GM21447 (cell line): ENCODE results near the gene FNDC3A.
"Not testable (repeated sequence)": the region's sequence is repeated elsewhere in the genome, so short reads cannot be mapped to it uniquely, and the experiment has no call there.

Source experiments
- ATAC-seq: cut with Tn5 transposase; IDR thresholded peaks from one replicate; pipeline ENCODE4 v1.9.1; 2021; ENCODE audit not compliant: unreplicated experiment

FNDC3A gene

DNA sequence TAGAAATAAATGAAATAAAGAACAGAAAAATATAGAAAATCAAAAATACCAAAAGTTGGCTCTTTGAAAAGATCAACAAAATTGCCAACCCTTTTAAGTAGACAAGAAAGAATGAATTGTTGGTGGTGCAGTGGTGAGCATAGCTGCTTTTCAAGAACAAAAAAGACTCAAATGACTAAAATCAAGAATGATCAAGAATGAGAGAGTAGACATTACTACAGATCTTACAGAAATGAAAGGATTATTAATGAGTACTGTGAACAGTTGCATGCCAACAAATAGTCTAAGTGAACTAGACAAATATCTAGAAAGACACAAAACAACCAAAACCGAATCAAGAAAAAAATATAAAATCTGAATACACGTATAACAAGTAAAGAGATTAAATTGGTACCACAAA, 53.9 kb downstream of the FNDC3A start:
- ATAC-seq, result no peak

DNA sequence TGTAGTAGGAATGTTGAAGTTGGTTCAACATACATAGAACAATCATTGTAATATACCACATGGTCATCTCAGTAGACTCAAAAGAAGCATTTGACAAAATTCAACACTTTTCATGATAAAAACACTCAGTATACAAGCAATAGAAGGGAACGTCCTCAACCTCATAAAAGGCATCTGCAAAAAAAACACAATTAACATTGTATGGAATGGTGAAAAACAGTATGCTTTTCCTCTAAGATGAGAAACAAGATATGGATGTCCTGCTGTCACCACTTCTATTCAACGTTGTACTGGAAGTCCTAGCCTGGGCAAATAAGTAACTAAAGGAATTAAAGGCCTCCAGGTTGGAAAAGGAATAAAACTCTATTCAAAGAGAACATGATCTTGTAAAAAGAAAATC, 54.5 kb downstream of the FNDC3A start:
- no peak for ATAC-seq

DNA sequence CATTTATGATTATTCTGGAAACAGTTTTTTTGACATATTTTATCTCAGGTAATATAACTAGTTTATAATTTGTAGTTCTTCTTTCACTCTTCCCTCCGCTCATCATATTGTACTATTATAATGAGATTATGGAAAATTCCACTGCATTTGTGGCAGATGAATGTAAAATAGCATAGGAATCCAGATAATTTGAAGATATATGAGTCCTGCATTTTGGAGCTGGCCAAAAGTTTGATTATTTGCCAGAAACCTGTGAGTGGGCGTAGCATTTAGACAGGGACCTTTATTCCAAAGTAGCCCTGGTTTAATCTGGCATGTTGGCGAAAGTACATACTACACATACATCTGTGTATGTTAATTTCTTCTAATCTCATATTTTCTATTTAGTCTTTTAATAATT, 65.2 kb downstream of the FNDC3A start:
- ATAC-seq, result no peak

DNA sequence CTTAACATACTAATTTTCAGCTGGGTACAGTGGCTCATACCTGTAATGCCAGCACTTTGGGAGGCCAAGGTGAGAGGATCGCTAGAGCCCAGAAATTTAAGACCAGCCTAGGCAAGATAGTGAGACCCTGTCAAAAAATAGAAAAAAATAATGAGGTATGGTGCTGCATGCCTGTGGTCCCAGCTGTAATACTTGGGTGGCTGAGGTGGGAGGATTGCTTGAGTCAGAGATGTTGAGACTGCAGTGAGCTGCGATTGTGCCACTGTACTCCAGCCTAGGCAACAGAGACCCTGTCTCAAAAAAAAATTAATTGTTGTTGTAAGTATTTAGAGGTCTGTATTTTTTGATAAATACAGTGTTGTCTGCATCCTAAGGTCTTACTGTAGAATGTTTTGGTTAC, 66.8 kb downstream of the FNDC3A start:
- ATAC-seq, result no peak

DNA sequence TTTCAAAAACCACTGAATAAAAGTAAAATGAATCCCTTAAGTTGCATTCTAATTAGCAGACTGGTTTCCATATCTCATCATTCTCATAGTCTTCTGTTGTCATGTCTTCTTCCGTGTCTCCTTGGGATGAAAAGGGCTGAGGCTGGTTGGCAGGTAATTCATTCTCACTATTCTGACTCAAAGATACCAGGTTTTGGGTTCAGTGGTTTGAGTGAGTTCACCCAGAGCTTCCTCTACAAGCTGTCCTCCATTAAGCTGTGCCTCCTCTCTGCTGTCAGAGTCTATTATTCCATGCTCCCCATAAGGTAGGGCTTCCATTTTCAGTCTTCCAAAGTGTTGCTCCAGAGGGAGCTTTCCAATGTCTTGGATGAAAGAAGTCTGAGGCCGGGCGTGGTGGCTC, 68.3 kb downstream of the FNDC3A start:
- no peak for ATAC-seq

DNA sequence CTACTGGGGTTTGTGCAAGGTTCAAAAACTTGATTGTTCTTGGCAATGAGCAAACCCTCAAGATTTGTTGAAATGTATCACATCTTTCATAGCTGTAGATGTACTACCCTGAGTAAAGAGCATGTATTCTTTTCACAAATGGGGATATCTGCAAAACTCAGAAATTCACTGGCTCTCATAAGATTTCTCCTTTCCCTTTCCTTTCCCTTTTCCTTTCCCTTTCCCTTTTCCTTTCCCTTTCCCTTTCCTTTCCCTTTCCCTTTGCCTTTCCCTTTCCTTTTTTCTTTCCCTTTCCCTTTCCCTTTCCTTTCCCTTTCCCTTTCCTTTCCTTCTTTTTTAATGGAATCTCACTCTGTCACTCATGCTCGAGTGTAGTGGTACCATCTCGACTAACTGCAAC, 69.1 kb downstream of the FNDC3A start:
- ATAC-seq, result no peak

DNA sequence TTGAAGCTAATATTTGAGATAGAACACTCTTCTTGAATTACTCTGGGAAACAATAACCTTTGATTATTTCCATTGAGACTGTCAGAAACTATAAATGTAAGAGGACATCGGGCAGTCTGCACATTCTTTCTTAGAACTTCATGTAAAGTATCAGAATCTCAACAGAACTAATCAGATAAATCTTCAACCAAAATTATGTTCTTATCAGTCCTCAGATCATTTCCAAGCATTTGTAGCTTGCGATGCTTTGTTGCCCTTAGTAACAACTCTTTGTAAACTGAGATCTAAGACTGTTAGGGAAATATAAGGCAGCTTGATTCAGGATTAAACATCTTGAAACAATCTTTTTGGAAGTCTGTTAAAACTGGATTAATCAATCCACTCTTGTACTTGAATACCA, 70.3 kb downstream of the FNDC3A start:
- no peak for ATAC-seq

DNA sequence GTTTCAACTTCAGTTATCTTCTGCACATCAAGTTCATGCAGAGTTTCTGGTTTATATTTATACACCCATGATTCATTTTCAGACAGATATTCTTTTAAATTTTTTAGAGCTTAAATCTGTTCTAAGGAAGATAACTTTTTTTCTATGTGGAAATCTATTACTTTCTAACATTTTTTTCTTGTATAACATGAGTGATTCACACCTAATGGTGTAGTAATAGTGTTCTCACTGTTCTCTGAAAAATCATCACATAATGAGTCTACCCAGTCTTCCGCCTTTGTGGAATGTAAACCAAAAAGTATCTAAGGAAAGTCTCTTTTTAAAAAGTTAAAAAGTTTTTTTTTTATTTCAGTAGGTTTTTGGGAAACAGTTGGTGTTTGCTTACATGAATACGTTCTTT, 70.8 kb downstream of the FNDC3A start:
- no peak for ATAC-seq

DNA sequence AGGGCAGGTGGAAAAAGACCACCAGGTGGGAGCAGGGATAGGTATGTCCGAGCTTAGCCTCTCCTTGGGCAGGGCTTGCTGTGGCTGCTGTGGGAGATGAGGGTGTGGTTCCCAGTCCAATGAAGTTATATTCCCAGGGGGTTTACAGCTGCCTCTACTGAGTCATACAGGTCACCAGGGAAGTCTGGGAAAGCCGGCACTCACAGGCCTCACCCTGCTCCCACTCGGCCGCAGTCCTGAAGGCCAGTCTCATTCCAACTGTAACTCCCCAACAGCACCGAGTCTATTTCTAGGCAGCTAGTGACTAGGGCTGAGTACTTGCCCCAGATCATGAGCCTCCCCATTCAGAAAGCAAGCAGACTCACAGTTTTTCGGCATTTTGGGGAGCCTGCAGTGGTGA, 77.1 kb downstream of the FNDC3A start:
- no peak for ATAC-seq

DNA sequence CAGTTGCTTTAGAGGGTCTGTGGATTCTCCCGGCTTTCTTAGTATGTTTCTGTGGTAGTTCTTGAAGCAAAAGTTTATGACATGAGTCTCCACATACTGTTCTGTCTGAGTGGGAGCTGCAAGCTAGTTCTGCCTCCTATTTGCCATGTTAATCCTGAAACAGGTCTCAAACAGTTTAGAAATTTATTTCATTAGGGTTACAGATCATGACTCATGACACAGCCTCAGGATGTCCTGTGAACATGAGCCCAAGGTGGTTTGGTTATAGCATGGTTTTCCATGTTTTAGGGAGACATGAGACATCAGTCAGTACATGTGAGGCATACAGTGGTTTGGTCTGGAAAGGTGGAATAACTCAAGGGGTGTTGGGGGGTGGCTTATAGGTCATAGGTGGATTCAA, 77.5 kb downstream of the FNDC3A start:
- ATAC-seq, result no peak

DNA sequence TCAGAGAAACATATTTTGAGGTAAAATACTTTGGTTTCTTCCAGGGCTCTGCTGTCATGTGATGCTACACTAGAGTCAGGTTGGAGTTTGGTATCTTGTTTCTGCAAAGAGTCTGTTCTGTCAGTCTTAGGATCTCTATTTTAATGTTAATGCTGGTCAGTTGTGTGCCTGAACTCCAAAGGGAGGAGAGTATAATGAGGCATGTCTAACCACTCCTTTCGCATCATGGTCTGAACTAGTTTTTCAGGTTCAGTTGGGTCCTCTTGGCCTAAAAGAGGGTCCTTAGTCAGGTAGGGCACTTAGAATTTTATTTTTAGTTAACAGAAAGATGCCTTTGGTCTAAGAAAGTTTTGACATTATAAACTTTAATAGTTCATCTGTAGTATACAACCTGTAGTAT, 78.2 kb downstream of the FNDC3A start:
- no peak for ATAC-seq

DNA sequence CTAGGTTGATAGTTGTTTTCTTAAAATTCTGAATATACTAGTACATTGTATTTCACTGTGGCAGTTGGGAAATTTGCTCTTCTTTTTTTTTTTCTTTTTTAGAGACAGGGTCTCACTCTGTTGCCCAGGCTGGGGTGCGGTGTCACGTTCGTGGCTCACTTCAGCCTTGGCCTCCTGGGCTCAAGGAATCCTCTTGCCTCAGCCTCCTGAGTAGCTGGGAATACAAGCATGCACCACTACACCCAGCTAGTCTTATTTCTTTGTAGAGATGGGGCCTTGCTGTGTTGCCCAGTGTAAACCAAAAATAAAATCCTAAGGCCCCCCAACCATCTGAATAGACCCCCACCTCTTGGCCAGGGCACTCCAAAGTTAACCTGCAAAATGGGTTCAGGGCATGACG, 79.3 kb downstream of the FNDC3A start:
- no peak for ATAC-seq

DNA sequence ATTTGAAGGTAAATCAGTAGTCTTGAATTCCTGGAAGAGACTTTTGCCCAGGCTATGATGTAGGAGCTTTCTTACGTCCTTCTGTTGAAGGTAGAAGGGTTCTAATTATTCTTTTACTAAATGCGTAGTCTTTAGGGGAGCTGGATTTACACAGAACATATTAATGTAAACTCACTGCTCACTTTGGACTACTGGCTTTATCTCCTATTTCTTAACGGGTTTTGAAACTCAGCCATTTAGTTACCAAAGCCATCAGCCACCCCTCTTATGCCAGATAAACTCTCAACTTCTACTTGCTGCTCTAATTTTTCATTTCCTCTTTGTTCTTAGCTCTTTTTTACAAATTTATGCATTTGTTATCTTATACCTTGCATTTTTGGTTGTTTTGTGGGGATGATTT, 81.5 kb downstream of the FNDC3A start:
- no peak for ATAC-seq

DNA sequence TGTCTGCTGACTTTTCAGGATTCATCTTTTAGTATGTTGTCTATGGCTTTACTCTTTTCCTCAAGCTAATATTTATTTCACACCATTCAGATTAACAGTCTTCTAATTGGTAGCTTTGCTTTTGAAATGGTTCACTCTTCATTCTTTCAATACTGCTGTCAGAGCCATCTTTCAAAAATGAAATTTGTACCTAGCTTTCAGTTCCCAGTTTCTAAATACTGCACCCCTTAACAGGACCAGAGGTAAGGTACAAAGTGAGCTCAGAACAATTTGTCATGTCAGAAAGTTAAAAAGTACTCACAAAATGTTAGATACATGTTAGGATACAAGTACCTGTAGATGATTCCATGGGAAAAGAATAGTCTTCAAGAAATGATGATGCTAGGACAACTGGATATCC, 83.0 kb downstream of the FNDC3A start:
- no peak for ATAC-seq

DNA sequence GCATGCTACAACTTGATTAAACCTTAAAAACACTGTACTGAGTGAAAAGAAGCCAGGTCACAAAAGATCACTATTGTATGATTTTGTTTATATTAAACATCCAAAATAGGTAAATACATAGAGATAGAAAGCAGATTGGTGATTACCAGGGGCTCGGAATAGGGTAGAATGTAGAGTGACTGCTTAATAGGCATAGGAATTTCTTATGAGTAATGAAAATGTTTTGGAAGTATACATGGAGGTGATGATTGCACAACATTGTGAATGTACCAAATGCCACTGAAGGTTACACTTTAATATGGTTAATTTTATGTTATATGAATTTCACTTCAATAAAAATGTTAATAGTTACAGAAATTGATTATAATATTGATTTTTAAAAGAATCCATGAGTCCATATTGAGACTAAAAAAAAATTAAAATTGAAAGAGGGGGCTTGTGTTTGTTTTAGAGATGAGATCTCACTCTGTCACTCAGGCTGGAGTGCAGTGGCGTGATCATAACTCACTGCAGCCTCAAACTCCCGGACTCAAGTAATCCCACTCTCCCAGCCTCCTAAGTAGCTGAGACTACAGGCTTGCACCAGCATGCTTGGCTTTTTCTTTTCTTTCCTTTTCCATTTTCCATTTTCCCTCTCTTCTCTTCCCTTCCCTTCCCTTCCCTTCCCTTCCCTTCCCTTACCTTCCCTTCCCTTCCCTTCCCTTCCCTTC, 85.1 kb downstream of the FNDC3A start:
- no peak for ATAC-seq

DNA sequence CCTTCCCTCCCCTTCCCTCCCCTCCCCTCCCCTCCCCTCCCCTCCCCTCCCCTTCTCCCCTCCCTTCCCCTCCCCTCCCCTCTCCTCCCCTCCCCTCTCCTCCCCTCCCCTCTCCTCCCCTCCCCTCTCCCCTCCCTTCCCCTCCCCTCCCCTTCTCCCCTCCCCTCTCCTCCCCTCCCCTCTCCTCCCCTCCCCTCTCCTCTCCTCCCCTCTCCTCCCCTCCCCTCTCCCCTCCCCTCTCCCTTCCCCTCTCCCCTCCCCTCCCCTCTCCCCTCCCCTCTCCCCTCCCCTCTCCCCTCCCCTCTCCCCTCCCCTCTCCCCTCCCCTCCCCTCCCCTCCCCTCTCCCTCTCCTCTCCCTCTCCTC, 85.7 kb downstream of the FNDC3A start:
- ATAC-seq, result not testable (repeated sequence)

DNA sequence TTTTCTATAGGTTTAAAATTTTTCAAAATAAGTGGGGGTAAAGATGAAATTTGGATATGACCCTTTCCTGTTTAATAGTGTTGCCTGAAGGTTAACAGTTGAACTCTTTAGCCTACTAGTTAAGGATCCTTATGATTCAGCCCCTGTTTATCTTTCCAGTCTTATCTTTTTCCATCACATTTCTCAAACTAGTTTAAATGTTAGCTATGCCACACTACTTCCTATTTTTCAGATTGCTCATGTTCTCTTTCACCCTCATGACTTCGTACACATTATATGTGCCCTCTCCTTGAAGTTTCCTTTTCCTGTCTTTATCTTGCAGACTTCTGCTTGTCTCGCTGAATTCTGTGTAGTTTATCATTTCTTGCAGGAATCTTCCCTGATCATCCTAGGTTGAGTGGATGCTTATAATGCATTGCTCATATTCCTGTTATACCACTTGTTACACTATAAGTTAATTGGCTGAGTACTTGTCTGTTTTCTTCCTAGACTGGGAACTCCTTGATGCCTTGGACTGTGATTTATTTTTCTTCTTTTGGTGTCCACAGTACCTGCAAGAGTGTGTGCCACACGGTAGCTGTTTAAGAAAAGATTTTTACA, 86.7 kb downstream of the FNDC3A start:
- no peak for ATAC-seq

DNA sequence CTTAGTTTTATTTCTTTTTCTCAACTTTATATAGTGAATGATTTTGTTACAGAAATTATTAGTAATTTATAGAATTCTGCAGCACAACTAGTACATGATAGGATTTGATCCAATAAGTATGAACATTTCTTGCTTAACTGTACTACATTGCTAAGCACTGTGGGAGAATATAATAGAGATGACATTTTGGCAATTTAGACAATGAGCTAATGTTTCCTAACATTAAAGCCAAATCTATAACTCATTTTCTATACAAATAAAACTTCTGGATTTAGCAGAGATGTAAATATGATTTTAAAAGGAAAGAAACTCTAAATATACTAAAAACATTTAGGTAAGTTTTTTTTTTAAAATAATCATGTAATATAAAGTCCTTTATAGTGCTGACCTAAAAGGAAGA, 87.3 kb downstream of the FNDC3A start:
- ATAC-seq, result no peak

DNA sequence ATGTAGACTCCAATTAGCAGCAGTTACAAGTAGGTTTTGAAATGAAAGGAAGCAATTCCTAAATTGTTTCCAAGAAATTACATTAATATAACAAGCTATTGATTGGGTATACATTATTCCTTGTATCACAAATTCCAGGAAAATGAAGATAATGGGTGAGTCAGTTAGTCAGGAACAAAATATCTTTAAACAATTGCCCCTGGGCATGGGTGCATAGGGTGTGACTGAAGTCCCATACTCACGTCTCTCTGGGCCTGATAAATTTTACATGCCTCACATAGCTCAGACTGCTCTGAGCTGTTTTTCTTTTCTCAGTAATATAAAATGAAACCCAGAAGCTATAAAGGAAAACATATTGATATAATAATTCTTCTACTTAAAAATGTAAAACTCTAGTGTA, 87.8 kb downstream of the FNDC3A start:
- no peak for ATAC-seq

DNA sequence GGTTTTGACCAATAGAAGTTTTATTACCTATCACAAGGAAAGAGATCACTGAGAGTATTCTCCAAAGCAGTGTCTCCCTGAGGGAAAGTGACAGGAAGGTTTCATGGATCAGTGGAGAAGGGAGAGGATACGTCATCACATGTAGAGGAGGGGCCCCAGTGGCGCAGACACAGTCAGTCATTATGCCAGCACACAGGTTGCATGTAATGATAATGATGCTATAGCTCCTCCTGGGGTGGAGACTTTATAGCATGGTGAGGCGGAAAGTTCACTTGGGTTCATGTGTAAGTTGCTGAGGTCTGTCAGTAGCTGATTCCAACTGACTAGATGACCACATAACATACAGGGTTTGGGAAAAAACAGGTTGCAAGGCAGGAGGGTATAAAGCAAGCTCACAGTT, 88.8 kb downstream of the FNDC3A start:
- no peak for ATAC-seq

DNA sequence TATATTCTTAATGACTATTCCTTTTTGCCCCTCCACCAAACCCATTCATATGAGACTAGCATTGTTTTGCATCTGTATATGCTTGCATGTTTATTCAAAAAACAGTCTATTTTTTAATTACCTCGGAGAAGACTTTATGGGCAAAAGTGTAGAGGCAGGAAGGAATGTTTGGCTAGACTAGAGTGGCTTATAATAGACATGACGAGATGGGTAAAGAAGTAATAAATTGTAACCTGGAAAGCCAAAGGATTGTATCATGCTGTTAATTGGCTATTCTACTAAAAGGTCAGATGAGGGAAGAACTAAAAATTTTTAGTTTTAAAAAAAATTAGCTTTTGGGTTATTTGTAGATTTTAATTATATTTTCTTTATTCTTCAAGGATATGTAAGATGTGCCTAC, 91.1 kb downstream of the FNDC3A start:
- ATAC-seq, result no peak

DNA sequence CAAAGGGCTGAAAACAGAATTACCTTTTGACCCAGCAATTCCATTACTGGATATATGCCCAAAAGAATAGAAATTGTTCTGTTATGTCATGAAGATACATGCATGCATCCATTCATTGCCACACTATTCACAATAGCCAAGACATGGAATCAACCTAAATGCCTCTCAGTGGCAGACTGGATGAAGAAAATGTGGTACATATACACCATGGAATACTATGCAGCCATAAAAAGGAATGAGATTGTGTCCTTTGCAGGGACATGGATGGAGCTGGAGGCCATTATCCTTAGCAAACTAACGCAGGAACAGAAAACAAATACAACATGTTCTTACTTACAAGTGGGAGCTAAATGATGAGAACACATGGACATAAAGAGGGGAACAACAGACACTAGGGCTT, 92.8 kb downstream of the FNDC3A start:
- not testable (repeated sequence) for ATAC-seq

DNA sequence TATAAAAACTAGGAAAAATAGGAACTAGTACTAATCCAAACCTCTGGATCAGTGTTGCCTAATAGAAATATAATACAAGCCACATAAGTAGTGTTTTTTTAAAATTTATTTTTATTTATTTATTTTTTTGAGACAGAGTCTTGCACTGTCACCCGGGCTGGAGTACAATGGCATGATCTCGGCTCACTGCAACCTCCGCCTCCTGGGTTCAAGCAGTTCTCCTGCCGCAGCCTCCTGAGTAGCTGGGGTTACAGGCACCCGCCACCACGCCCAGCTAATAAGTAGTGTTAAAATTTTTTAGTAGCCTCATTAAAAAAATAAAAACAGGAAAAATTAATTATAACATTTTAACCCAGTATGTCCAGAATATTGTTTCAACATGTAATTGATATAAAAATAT, 94.3 kb downstream of the FNDC3A start:
- not testable (repeated sequence) for ATAC-seq
